Skin epidermis (tissue), 12 donors: ENCODE results near the gene MIOS.

ENCODE experiments used
- H3K27ac ChIP-seq, 21 experiments: fragments of 200-600 bp; sonication (generic) in 11 of 21; one replicate each; pipeline ENCODE4 v1.5.0; 2020; ENCODE audit warnings: mild to moderate bottlenecking in 3 of 21, inconsistent platforms in 2 of 21, moderate library complexity in 2 of 21
- H3K4me3 ChIP-seq, 7 experiments: fragments of 200-600 bp; sonication (generic) in 2 of 7; one replicate each; pipeline ENCODE4 v1.5.0; 2020; ENCODE audit warnings: inconsistent platforms in 2 of 7, mild to moderate bottlenecking in 2 of 7, moderate library complexity in 1 of 7

The MIOS gene

GRCh38 chr7:7577888-7578287 is 11.2 kb downstream of the MIOS start:
- Histone ChIP-seq H3K27ac (no peak overlapping the region), H3K4me3 (no peak overlapping the region)

DNA sequence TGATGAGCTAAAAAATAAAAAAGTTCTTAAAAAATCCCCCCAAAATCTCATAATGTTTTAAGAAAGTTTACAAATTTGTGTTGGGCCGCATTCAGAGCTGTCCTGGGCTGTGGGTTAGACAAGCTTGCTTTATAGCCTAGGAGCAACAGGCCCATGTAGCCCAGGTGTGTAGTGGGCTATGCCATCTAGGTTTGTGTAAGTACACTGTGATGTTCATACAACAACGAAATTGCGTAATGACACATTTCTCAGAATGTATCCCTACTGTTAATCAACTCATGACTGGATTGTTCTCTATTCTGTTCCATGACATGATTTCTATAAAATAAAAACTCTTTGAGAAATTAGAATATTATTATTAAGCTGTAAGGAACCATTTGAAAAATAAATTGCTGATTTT is 13.0 kb downstream of the MIOS start:
- H3K4me3 ChIP-seq: no peak overlapping the region

DNA sequence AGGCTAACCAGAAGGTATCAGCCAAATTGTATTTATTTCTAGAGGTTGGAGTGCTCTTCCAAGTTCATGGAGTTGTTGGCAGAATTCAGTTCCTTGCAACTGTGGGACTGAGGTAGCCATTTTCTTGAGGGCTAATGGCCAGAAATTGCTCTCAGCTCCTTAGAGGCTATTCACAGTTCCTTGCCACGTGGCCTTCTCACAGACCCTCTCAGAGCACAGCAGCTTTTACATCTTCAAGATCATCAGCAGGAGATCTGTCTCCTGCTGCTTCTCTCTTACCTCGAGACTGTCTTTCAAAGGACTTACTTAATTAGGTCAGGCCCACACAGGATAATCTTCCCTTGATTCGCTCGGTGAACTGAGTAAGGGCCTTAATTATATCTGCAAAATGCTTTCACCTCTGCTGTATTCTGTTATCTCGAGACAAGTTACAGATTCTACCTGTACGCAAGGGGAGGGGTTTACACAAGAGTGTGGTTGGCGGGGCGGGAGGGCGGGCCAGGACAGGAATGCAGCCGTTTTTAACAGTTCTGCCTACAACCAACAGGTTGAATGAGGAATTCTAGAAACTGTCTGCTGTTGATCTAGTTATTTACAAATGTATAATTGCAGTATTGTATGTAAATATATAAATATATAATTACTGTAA is 15.0 kb downstream of the MIOS start:
- Histone ChIP-seq H3K4me3 (no peak overlapping the region), H3K27ac (no peak overlapping the region)

More for the DNA sequence above, 13.0 kb downstream of the MIOS start:
- no peak overlapping the region for H3K27ac ChIP-seq

DNA sequence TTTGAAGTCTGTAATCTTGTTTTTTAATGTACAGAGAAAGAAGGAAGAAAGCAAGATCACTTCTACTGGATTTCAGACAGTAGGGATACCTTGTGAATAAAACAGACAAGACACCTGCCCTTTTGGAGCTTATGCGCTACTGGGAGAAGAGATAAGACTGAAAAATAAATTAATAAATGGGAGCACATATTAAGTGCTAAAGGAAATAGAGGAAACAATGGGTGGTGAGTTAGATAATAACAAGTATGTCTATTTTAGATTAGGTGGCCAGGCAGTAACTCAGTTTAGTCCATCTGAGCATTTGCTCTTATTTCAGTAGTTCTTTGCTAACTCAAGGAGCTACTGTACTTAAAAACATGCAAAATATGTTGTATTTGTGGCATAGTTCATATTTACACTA is 15.9 kb downstream of the MIOS start:
- H3K4me3 ChIP-seq: no peak overlapping the region
- no peak overlapping the region for H3K27ac ChIP-seq

GRCh38 chr7:7583731-7584130 is 17.0 kb downstream of the MIOS start:
- no peak overlapping the region for H3K27ac ChIP-seq
- no peak overlapping the region for H3K4me3 ChIP-seq

DNA sequence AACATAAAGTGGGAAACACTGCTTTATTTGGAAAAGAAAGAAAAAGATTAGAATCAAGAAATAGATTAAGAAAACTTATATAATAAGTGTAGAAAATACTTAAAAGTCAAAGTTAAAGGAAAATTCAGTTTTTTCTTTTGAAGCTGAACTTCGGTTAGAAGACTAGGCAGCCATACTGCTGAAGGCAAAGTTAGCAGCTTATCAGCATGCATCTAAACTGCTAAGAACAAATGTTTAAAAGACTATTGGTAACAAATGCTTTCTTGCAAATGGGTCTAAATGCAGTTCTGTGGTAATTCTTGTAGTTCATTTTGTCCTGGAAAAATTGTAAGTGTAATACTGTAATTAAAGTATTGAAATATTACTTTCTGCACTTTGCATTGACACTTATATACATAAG is 18.0 kb downstream of the MIOS start:
- H3K4me3 ChIP-seq: no peak overlapping the region
- H3K27ac ChIP-seq: no peak overlapping the region

DNA sequence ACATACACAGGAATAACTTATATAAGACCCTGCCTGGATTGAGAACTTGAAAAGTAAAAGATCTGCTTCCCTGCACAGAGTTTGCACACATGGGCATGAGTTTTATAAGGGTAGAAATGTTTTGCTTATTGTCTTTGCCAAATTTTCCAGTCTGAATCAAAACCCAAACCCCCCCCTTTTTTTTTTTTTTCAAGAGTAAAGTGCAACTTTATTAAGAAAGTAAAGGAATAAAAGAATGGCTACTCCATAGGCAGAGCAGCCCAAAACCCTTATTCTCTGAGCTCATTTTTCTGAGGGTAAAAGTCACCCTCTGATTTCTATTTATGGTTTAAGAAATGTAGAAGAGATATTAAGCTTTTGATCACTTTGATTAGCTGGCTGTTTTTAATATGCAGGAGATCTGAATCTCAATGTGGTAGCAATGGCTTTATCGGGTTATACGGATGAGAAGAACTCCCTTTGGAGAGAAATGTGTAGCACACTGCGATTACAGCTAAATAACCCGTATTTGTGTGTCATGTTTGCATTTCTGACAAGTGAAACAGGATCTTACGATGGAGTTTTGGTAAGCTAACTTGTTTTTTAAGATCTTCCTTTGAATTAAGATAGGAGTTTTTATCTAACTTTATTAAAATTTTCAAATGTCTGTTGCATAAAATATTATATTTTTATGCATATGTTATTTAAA is 18.7 kb downstream of the MIOS start:
- H3K27ac ChIP-seq: no peak overlapping the region
- no peak overlapping the region for H3K4me3 ChIP-seq

- H3K27ac ChIP-seq: no peak overlapping the region
- no peak overlapping the region for H3K4me3 ChIP-seq
Observed at GRCh38 chr7:7595451-7595850, 28.8 kb downstream of the MIOS start.

GRCh38 chr7:7596176-7596575 is 29.5 kb downstream of the MIOS start:
- H3K4me3 ChIP-seq: no peak overlapping the region
- H3K27ac ChIP-seq: no peak overlapping the region

GRCh38 chr7:7607010-7607409 is 40.3 kb downstream of the MIOS start:
- H3K27ac ChIP-seq: no peak overlapping the region
- H3K4me3 ChIP-seq: no peak overlapping the region

DNA sequence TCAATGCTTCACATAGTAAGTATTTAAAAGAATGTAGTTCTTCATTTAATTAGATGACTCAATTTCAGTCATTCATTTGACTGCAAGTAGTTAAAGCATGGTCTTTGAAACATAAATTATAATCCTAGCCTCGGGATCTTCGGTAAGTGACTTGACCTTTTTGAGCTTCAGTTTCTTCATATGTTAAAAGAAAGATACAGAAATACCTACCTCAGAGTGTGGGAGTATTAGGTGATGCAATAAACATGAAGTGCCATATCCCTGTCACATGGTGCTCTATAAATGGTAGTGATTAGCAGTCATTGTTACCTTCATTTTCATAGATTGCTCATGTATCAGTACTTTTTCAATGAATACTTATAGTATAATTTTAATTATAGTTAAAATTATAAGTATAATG is 42.6 kb downstream of the MIOS start:
- no peak overlapping the region for H3K27ac ChIP-seq

DNA sequence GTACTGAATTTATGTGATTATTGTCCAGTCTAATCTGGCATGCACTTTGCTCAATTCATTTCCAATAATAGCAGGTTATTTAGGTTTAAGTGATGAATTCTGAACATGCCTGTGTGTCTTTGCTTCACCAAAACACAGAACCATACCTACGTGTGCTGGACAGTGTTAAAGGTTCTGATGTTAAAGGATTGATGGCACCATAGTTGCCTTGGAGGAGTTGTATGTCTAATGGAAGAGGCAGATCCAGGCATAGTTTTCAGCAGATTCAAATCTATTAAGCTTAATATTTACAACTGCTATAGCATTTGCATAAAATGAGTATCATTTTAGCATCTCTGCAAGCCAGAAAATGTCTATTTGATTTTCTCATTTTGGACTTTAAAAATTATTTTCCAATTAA is 45.8 kb downstream of the MIOS start:
- no peak overlapping the region for H3K27ac ChIP-seq
- no peak overlapping the region for H3K4me3 ChIP-seq

More for the DNA sequence above, 42.6 kb downstream of the MIOS start:
- H3K4me3 ChIP-seq: no peak overlapping the region

- H3K27ac ChIP-seq: no peak overlapping the region
- H3K4me3 ChIP-seq: no peak overlapping the region
Observed at GRCh38 chr7:7613210-7613609, 46.5 kb downstream of the MIOS start.

- H3K27ac ChIP-seq: no peak overlapping the region
- H3K4me3 ChIP-seq: no peak overlapping the region
Observed at GRCh38 chr7:7614018-7614741, 47.5 kb downstream of the MIOS start.

GRCh38 chr7:7617550-7617949 is 50.9 kb downstream of the MIOS start:
- no peak overlapping the region for H3K4me3 ChIP-seq
- no peak overlapping the region for H3K27ac ChIP-seq

- H3K4me3 ChIP-seq: no peak overlapping the region
- H3K27ac ChIP-seq: no peak overlapping the region
Observed at GRCh38 chr7:7618410-7618809, 51.7 kb downstream of the MIOS start.

- no peak overlapping the region for H3K27ac ChIP-seq
Observed at GRCh38 chr7:7620236-7620635, 53.6 kb downstream of the MIOS start.

DNA sequence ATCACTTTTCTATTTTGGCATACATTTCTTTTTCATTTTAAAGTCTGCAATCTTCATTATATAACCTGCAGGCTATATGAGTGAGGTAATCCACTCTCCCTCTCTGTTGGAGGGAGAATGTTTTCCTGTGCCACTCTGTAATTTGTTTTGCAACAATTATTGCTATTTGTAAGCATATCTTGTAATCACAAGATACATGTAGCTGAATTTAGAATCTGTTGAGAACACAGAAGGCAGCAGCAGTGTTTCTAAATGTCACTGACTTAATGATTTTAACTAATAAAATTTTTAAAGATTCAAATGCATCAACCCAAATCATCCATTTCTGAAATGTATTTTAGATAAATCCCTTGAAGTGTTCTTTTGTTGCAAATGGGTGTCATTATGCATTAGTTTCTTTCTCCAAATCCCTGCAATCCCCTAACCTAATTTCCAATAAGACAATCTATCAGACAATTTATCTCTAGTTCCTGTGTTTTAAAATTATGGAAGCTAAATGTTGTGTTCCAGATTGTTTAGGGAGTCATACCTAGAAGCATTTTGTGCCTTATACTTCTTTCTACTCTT is 54.0 kb downstream of the MIOS start:
- Histone ChIP-seq H3K4me3 (no peak overlapping the region), H3K27ac (no peak overlapping the region)

More at GRCh38 chr7:7620236-7620635, 53.6 kb downstream of the MIOS start:
- H3K4me3 ChIP-seq: no peak overlapping the region

GRCh38 chr7:7628476-7628875 is 61.8 kb downstream of the MIOS start:
- Histone ChIP-seq H3K27ac (no peak overlapping the region), H3K4me3 (no peak overlapping the region)

DNA sequence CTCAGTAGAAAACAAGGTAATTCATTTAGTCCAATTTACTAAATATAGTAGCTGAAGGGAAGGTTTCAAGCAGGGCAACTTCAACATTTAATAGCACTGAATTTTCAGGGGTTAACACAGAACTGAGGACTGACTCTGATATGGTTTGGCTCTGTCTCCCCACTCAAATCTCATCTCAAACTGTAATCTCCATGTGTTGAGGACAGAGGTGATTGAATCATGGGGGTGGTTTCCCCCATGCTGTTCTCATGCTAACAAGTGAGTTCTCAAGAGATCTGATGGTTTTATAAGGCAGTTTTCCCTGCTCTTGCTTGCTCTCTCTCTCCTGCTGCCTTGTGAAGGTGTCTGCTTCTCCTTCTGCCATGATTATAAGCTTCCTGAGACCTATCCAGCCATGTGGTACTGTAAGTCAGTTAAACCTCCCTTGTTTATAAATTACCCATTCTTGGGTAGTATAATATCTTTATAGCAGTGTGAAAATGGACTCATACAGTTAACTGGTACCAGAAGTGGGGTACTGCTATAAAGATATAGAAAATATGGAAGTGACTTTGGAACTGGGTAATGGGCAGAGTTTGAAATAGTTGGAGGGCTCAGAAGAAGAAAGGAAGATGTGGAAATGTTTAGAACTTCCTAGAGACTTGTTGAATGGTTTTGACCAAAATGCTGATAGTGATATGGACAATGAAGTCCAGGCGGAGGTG is 64.1 kb downstream of the MIOS start:
- no peak overlapping the region for H3K27ac ChIP-seq
- no peak overlapping the region for H3K4me3 ChIP-seq
